Measurements from ENCODE around the gene EIF2B1.

DNA sequence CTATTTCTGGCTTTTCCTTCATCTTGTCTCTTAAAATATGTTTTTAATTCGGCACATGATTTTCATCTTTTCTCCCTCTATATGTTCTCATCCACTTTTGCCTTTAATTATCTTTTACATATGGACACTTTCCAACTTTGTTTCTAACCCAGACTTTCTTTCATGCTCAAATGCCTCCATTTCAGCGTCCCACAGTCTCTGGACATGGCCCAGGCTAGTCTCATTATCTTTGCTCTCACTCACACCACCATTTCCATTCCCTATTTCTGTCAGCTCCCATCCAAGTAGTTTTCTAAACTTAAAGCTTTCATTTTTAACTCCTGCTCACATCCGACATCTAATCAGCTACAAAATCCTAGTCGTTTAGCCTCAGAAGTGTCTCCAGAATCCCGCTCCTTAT lies 14.9 kb upstream of the EIF2B1 start:
- TF ChIP-seq, protein P1, sequence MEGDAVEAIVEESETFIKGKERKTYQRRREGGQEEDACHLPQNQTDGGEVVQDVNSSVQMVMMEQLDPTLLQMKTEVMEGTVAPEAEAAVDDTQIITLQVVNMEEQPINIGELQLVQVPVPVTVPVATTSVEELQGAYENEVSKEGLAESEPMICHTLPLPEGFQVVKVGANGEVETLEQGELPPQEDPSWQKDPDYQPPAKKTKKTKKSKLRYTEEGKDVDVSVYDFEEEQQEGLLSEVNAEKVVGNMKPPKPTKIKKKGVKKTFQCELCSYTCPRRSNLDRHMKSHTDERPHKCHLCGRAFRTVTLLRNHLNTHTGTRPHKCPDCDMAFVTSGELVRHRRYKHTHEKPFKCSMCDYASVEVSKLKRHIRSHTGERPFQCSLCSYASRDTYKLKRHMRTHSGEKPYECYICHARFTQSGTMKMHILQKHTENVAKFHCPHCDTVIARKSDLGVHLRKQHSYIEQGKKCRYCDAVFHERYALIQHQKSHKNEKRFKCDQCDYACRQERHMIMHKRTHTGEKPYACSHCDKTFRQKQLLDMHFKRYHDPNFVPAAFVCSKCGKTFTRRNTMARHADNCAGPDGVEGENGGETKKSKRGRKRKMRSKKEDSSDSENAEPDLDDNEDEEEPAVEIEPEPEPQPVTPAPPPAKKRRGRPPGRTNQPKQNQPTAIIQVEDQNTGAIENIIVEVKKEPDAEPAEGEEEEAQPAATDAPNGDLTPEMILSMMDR (IDR thresholded peaks at IDR 0.05) = no peak
- TF ChIP-seq POLR2A (IDR thresholded peaks at IDR 0.05) = no peak
- TF ChIP-seq POLR2AphosphoS5 (IDR thresholded peaks at IDR 0.05) = no peak

Measured in sigmoid colon (tissue), 4 donors.